Right atrium auricular region (tissue), 2 donors: ENCODE data around the gene NRG3. TPM values are rescaled to one million over a fixed set of nuclear protein-coding genes. Genes with fewer than 3 reads are reported as not detected.

Source experiments
- DNase-seq: peaks from one replicate; pipeline ENCODE4 v3.0.0-alpha.2; 2019; ENCODE audit warnings: low spot score
- H3K27ac ChIP-seq, 2 donors: fragments of 200-600 bp; sonication (generic); 1 replicate in 1 of 2; 2 replicates in 1 of 2; pipeline ENCODE4 v1.5.1; 2016 to 2019
- H3K27me3 ChIP-seq, 2 donors: fragments of 200-600 bp; sonication (generic); one replicate each; pipeline versions ENCODE4 v1.5.1 to v1.6.0; 2017 to 2019
- H3K36me3 ChIP-seq: fragments of 200-600 bp; sonication (generic); one replicate; pipeline ENCODE4 v1.5.1; 2016
- H3K4me1 ChIP-seq, 2 donors: fragments of 200-600 bp; sonication (generic); one replicate each; pipeline versions ENCODE4 v1.5.1 to v1.6.0; 2017 to 2019
- H3K4me3 ChIP-seq, 2 donors: fragments of 200-600 bp; sonication (generic); 1 replicate in 1 of 2; 2 replicates in 1 of 2; pipeline ENCODE4 v1.5.1; 2017 to 2019; ENCODE audit warnings: mild to moderate bottlenecking in 1 of 2, moderate library complexity in 1 of 2
- H3K9me3 ChIP-seq, 2 donors: fragments of 200-600 bp; sonication (generic); one replicate each; pipeline ENCODE4 v1.5.1; 2019
- CTCF ChIP-seq, 2 donors: fragments of 200-600 bp; sonication (generic); IDR thresholded peaks; one replicate each; pipeline ENCODE4 v1.5.1; 2019; ENCODE audit warnings: antibody characterized with exemption in 2 of 2
- total RNA-seq, 2 donors: library from RNA; depleted of rRNA; stranded (reverse); fragments of >200 nt; gene quantifications; one replicate each; pipeline ENCODE4 v1.1.0, GENCODE V29; 2016

The NRG3 gene
- total RNA-seq = 1 to 10 TPM in 1 of 2 donors, under 1 TPM in 1; 0.70 to 1.4 TPM

- Histone ChIP-seq H3K27me3 (peaks cover 13 to 20% of the 10 kb centered on the region in 2 donors), H3K36me3 (no peaks in the 10 kb centered on the region), H3K27ac (no peak within 1 kb of the TSS), H3K4me3 (peak within 1 kb of the TSS; percentile 6 to 45), H3K4me1 (peaks cover 0 to 26% of the 10 kb centered on the region in 2 donors), H3K9me3 (no peaks in the 10 kb centered on the region)
- no peak for DNase-seq
- no peak for TF ChIP-seq CTCF (IDR thresholded peaks at IDR 0.05)
Observed at GRCh38 chr10:81874875-81875466, at the start of gene NRG3. NRG3 (plus strand) TSS chr10:81875194.

GRCh38 chr10:81828251-81828650, 46.7 kb upstream of the NRG3 start:
- no peak for TF ChIP-seq CTCF (IDR thresholded peaks at IDR 0.05)
- Histone ChIP-seq H3K27me3 (no peaks in the 10 kb centered on the region), H3K4me3 (no peak overlapping the region), H3K9me3 (no peaks in the 10 kb centered on the region), H3K4me1 (no peaks in the 10 kb centered on the region), H3K27ac (no peak overlapping the region), H3K36me3 (no peaks in the 10 kb centered on the region)
- no peak for DNase-seq

- no peak for DNase-seq
Observed at GRCh38 chr10:81831060-81831459, 43.9 kb upstream of the NRG3 start.

GRCh38 chr10:81838950-81839349, 36.0 kb upstream of the NRG3 start:
- H3K9me3 ChIP-seq = no peaks in the 10 kb centered on the region
- H3K4me1 ChIP-seq = no peaks in the 10 kb centered on the region
- no peaks in the 10 kb centered on the region for H3K36me3 ChIP-seq
- no peak overlapping the region for H3K27ac ChIP-seq
- H3K27me3 ChIP-seq = no peaks in the 10 kb centered on the region
- DNase-seq = no peak
- no peak overlapping the region for H3K4me3 ChIP-seq
- no peak for TF ChIP-seq CTCF (IDR thresholded peaks at IDR 0.05)

More at GRCh38 chr10:81831060-81831459, 43.9 kb upstream of the NRG3 start:
- Histone ChIP-seq H3K9me3 (no peaks in the 10 kb centered on the region), H3K4me3 (no peak overlapping the region), H3K36me3 (no peaks in the 10 kb centered on the region), H3K27ac (no peak overlapping the region), H3K27me3 (no peaks in the 10 kb centered on the region), H3K4me1 (no peaks in the 10 kb centered on the region)
- no peak for TF ChIP-seq CTCF (IDR thresholded peaks at IDR 0.05)

- Histone ChIP-seq H3K4me1 (no peaks in the 10 kb centered on the region), H3K36me3 (no peaks in the 10 kb centered on the region), H3K27me3 (no peaks in the 10 kb centered on the region), H3K27ac (no peak overlapping the region), H3K9me3 (no peaks in the 10 kb centered on the region), H3K4me3 (no peak overlapping the region)
- no peak for DNase-seq
- no peak for TF ChIP-seq CTCF (IDR thresholded peaks at IDR 0.05)
Observed at GRCh38 chr10:81843042-81843441, 32.0 kb upstream of the NRG3 start.

GRCh38 chr10:81847675-81848074, 27.3 kb upstream of the NRG3 start:
- H3K9me3 ChIP-seq = no peaks in the 10 kb centered on the region
- no peak for TF ChIP-seq CTCF (IDR thresholded peaks at IDR 0.05)
- no peak overlapping the region for H3K27ac ChIP-seq
- no peaks in the 10 kb centered on the region for H3K27me3 ChIP-seq
- DNase-seq = no peak
- no peaks in the 10 kb centered on the region for H3K36me3 ChIP-seq
- H3K4me3 ChIP-seq = no peak overlapping the region
- H3K4me1 ChIP-seq = no peaks in the 10 kb centered on the region
